ENCODE data around the gene RRM1.

The RRM1 gene

DNA sequence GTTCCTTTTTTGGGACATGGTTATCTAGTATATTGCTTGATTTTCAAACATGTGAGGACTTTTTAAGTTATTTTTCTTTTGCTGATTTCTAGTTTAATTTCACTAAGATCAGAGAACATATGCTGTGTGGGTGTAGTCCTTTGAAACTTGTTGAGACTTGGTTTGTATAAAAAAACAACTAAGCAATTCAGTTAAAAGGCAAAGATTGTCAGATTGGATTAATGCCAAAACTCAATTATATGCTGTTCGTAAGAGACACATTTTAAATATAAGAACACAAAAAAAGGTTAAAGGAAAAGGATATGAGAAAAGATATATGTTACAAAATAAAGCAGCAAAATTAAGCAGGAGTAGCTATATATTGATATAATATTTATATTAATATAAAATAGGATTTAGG, 17.8 kb upstream of the RRM1 start:
- TF ChIP-seq, protein P1, sequence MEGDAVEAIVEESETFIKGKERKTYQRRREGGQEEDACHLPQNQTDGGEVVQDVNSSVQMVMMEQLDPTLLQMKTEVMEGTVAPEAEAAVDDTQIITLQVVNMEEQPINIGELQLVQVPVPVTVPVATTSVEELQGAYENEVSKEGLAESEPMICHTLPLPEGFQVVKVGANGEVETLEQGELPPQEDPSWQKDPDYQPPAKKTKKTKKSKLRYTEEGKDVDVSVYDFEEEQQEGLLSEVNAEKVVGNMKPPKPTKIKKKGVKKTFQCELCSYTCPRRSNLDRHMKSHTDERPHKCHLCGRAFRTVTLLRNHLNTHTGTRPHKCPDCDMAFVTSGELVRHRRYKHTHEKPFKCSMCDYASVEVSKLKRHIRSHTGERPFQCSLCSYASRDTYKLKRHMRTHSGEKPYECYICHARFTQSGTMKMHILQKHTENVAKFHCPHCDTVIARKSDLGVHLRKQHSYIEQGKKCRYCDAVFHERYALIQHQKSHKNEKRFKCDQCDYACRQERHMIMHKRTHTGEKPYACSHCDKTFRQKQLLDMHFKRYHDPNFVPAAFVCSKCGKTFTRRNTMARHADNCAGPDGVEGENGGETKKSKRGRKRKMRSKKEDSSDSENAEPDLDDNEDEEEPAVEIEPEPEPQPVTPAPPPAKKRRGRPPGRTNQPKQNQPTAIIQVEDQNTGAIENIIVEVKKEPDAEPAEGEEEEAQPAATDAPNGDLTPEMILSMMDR (conservative IDR thresholded peaks at IDR 0.05; ENCODE audit: low read length), result no peak
- H3K4me3 ChIP-seq (ENCODE audit: low read length), result no peak overlapping the region
- no peak for DNase-seq (ENCODE audit: low read depth)

DNA sequence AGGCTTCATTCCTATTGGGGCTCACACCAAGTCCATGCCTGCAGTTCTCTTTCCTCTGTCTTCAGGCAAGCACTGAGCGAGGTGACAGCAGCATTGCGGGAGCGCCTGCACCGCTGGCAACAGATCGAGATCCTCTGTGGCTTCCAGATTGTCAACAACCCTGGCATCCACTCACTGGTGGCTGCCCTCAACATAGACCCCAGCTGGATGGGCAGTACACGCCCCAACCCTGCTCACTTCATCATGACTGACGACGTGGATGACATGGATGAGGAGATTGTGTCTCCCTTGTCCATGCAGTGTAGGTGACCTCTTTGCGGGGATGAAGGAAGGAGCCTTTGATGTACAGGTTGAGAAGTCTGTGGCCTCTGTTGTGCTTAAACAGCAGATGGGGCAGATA, 11.4 kb upstream of the RRM1 start:
- TF ChIP-seq, protein P1 (conservative IDR thresholded peaks at IDR 0.05; ENCODE audit: low read length), result no peak
- no peak for DNase-seq (ENCODE audit: low read depth)

DNA sequence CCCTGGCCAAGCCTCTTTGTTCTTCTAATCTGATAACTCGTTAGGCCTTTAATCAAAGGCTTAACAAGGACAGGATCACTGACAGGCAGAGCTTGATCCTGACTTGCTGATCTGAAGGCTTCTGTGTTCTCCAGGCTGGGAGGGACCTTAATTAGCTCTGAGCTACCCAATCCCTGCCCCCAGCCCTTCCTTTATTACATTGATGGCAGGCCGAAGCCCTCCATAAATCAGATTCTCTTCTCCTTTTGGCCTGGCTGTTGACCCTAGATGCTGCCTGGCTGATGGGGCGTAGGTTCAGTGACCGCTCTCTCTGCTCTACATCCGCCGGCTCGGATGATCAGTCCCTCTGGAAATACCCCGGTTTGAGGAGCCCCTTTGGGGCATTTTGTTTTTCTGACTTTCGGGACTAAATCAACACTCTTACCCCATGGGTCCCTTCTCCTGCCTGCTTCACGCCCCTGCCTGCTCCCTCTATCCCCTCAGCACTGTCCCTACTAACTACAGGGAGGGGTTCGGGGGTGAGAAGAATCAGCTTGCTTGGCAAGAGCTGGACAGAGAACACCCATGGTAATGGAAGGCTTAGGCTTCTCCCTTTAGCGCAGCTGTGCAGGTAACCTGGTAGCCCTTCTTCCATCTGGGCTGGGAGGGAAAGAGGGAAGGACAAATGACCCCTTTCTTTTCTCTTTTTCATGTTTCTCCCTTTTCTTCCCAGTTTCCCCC, 10.0 kb upstream of the RRM1 start:
- DNase-seq (ENCODE audit: low read depth), result no peak
- H3K4me3 ChIP-seq (ENCODE audit: low read length), result no peak overlapping the region
- TF ChIP-seq, protein P1 (conservative IDR thresholded peaks at IDR 0.05; ENCODE audit: low read length), result no peak

More for the DNA sequence above, 11.4 kb upstream of the RRM1 start:
- no peak overlapping the region for H3K4me3 ChIP-seq (ENCODE audit: low read length)

DNA sequence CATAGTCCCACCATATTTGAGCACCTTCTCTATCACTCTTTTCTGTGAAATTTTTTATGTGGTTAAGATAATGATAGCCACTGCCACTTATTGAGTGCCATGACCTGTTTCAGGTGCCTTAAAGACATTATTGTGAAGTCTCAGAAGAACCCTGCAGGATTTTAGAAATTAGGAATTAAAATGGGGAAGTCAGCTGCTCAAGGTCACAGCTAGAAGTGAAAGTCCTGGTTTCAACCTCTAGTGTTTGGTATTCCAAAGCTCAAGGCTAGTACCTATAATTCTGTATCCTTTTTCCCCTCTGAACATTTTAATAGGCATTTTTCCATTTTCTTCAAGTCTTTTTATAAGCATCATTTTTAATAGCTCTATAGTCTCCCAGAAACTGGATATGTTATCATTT, 9.0 kb upstream of the RRM1 start:
- TF ChIP-seq, protein P1 (conservative IDR thresholded peaks at IDR 0.05; ENCODE audit: low read length), result no peak
- no peak for DNase-seq (ENCODE audit: low read depth)
- H3K4me3 ChIP-seq (ENCODE audit: low read length), result no peak overlapping the region

DNA sequence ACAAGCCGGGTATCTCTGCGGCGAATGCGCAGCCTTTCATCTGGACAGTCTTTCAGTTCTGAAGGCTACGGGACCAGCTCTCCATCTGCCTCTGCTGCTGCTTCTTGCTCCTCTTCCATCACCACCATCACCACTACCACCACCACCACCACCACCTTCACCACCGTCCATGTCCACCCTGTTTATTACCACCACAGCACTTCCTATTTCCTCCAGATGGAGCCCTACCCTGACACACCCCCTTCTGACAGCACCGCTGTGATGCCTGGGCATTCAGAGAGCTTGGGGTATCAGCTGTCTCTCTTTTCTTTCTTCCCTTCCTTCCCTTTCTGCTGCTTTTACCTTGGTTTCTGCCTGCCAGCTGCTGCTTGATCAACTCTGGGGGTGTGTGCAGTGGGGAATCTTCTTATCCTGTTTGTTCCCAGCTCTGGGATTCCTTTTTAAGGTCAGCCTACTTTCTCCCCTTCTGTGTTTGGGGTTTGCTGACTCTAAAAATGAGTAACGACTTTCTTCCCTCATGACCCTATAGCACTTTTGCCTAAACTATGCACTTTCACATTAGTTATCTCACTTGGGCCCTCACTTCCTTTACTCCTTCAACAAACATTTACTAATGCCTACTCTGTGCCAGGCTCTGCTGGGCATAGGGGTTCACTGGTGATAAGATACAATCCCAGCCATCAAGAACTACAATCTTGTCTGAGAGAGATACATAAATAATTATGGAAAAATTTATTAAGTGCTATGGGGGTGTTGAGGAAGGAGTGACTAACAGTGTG, 7.8 kb upstream of the RRM1 start:
- TF ChIP-seq, protein P1 (conservative IDR thresholded peaks at IDR 0.05; ENCODE audit: low read length), result no peak
- DNase-seq (ENCODE audit: low read depth), result no peak
- H3K4me3 ChIP-seq (ENCODE audit: low read length), result no peak overlapping the region

DNA sequence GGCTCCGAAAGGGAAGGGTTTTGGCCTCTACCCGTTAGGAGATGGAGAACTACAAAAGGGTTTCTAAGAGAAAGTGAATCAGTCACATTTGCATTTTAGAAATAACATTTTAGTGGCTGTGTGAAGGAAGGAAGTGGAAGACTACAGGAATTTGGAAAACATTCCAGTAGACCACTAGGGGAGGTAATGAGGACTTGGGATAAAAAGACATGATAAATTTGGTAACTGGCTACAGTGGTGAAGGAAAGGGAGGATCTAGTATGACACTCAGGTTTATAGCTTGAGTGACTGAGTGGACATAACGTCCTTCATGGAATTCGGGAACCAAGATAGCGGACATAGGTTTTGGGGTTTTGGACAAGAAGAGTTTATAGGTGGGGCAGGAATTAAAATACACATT, 7.0 kb upstream of the RRM1 start:
- H3K4me3 ChIP-seq (ENCODE audit: low read length), result no peak overlapping the region
- TF ChIP-seq, protein P1 (conservative IDR thresholded peaks at IDR 0.05; ENCODE audit: low read length), result peak; percentile 39
- DNase-seq (ENCODE audit: low read depth), result peak; percentile 50

DNA sequence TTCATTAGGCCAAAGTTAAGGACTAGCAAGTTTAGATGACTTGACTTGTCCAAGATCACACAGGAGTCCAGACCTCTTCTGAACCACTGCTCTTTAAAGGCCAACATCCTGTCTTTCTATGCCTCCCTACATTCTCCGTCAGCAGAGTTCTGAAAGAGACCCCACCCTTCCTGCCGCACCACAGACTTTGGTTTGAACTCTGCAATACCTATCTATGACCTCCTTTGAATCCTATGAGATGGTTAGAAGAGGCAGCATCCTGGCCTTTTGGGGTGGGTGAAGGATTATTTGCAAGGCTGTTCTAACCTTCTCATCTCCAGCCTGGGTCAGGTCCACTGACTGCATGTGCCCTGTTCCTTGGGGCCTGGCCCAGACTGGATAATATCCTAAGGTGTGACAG, 4.3 kb upstream of the RRM1 start:
- TF ChIP-seq, protein P1 (conservative IDR thresholded peaks at IDR 0.05; ENCODE audit: low read length), result no peak
- no peak overlapping the region for H3K4me3 ChIP-seq (ENCODE audit: low read length)
- no peak for DNase-seq (ENCODE audit: low read depth)
